HG03457 (cell line): Measurements from ENCODE around the gene MTHFD1.
A peak's percentile ranks its signal among the peaks of the same experiment; 100 is the strongest.

Experiments
- ATAC-seq: cut with Tn5 transposase; IDR thresholded peaks from one replicate; pipeline ENCODE4 v1.9.1; 2021; ENCODE audit warnings: moderate number of reproducible peaks; ENCODE audit not compliant: unreplicated experiment

MTHFD1 gene

DNA sequence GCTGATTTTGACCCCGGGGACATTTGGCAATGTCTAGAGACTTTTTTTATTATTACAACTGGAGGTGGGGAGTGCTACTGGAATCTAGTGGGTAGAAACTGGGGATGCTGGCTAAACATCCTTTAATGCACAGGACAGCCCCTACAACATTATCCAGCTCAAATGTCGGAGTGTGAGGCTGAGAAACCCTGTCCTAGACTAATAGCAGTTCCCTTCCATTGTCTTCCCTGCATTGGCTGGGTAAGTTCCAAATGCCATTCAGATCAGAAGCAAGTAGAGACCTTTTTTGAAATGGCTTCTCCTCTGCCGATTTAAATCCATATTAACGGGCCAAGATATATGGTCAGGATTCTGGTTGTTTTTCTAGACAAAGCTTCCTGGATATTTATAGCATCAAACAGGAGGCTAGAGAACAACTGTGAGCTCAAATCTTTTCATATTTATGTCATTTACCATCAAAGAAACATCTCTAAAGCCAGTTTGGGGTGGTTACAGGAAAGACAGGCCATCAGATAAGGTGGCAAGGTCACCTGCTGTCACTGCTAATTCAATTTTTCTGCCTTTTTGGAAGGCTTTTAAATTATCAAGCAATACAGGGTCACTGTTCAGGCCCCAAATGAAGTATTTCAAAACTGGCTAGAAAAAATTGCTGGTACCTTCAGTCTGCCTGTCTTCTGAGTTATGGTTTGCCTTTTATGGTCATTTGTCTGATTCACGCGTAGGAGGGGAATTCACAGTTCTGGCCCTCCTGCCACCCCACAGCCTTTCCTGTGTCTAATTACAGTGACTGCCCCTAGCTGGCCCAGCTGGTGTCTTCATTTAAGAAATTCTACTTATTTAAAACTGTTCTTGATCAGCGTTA, 57.1 kb downstream of the MTHFD1 start:
- ATAC-seq, result peak; percentile 84

DNA sequence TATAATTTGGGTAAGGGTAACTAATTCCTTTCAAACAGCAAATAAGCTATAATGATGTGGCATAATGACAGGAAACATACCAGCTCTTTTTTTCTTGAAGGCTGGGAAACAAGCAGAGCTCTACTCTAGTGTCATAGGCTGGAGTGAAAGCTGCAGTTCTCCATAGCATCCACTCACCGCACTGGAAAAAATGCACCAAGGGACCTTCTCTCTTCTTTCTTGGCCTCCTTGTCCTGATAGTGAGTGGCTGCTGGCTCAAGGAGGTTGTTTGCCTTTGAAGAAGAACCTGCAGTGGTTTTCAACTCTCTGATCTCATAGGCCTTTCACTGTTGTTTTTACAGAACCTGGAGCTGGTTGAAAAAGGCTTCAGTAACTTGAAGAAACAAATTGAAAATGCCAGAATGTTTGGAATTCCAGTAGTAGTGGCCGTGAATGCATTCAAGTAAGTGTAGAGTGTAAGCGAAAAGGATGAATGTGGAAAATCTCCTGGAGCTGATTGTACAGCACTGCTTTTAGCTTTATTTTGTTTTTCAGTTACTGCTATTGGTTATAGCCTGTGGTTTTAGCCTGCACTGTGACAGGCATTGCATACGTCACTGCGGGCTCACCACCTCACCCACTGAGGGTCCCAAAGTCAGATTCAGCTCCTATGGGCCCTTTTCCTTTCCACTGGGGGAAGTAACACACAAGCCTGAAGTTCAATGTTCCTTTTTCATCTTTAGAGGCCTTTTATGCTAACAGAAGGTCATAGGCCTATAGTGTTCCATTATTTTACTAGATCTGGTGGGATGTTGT, 59.9 kb downstream of the MTHFD1 start:
- no peak for ATAC-seq

DNA sequence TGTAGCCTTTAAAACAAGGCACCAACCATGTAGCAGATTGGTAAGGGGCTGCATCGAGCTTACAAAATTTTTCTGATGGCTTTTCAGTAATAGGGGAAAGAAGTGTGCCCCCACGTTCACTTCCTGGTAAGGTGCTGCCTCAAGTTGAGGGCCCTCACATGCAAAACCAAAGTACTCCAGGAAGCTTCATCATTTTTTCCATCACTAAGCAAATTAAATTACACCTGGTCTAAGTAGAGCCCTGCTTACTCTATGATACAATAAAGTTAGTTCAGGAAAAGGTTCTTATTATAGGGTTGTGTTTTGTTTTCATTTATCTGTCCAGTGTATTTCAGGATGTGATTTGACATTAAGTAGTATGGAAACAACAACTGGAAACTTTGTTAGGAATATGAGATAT, 62.1 kb downstream of the MTHFD1 start:
- no peak for ATAC-seq

DNA sequence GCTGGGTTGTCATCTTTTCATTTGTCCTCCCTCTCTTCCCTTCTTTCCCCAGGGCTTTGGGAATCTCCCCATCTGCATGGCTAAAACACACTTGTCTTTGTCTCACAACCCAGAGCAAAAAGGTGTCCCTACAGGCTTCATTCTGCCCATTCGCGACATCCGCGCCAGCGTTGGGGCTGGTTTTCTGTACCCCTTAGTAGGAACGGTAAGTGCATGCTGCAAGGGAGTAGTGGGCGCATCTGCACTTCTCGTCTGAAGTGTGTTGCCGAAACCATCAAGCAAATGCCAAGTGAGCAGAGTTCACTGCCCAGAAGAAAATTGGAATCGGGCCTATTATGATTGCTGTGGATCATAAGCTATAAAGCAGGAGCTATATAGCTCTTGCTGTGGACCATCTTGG, 66.5 kb downstream of the MTHFD1 start:
- no peak for ATAC-seq

DNA sequence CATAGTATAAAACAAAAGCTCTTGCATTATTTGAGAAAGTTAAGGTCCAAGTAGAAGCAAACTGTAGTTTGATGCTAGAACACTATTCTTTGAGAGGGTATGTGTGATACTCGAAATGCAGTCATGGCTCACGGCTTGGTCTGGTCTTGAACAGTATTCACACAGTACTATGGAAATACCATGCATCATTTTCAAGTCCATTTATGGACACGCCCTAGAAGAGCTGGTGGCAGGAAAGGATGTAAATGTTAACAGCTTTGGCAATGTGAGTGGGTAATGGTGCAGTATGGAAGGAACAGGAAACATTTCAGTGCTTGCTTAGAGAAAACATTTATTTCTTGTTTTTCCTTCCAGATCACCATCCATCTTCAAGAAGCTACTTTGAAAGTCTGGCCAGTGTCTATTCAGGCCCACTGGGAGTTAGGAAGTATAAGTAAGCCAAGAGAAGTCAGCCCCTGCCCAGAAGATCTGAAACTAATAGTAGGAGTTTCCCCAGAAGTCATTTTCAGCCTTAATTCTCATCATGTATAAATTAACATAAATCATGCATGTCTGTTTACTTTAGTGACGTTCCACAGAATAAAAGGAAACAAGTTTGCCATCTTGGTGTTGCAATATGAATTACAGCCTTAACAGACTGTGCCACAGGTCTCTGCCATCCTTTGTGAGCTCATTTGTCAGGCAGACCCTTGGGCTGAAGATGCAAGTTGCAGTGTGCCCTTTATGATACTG, 71.4 kb downstream of the MTHFD1 start:
- no peak for ATAC-seq

DNA sequence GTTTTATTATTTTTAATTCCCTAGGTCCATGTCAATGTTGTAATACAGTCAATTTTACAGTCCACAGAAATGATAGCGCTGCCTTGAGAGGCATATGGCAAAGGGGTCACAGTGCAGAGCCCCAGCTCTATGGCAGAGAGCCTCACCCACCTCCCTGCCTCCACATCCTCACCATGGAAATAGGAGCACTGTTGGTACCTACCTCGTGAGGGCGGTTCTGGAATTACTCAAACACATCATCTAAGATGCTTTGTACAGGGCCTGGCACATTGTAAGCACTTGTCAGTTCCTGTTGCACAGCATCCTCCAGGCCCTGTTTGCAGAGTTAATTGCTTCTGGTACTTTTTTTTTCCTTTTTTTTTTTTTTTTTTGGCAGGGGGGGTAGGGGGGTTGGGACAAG, 73.1 kb downstream of the MTHFD1 start:
- no peak for ATAC-seq

DNA sequence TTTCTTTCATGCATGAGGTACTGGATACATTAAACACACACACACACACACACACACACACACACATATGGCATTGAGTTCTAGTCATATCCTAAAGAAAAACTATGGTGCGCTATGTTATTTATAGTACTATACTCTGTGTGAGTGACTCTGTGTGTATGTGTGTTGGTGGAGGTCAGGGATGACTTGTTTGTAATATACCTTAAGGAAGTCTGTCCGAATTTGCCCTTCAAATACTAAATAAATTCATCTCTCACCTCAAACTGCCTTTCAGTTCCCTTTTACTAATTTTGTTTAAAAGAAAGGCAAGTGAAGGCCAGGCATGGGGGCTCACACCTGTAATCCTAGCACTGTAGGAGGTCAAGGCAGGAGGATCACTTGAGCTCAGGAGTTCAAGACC, 75.0 kb downstream of the MTHFD1 start:
- no peak for ATAC-seq

DNA sequence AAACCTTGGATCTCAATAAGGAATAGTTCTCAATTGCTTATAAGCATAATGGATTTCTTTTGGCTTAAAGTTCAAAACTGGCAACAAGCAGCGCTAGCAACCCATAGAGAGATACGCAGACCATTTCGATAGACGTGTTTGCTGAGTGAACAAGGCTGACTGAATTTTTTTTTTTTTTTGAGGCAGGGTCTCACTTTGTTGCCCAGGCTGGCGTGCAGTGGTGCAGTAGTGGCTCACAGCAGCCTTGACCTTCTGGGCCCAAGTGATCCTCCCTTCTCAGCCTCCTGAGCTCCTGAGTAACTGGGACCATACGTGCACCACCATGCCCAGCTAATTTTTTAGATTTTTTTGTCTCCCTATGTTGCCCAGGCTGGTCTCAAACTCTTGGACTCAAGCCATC, 75.7 kb downstream of the MTHFD1 start:
- ATAC-seq, result no peak

DNA sequence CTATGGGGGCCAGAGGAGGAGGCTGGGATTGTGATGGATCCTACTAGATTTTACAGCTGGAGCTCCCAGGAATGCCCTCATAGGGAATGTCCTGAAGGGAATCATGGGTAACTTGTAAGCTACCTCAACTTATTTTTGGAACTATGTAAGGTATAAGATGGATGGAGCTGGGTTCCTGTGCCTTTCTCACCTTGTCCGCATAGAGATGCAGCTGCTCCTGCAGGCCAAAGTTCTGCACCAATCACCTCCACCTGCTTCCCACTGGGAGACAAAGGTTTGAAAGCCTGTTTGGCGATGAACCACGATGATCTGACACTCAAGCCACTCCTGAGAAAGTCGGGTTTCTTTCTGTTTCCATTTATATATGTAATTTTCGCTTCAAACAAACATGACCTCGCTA, 76.5 kb downstream of the MTHFD1 start:
- no peak for ATAC-seq

DNA sequence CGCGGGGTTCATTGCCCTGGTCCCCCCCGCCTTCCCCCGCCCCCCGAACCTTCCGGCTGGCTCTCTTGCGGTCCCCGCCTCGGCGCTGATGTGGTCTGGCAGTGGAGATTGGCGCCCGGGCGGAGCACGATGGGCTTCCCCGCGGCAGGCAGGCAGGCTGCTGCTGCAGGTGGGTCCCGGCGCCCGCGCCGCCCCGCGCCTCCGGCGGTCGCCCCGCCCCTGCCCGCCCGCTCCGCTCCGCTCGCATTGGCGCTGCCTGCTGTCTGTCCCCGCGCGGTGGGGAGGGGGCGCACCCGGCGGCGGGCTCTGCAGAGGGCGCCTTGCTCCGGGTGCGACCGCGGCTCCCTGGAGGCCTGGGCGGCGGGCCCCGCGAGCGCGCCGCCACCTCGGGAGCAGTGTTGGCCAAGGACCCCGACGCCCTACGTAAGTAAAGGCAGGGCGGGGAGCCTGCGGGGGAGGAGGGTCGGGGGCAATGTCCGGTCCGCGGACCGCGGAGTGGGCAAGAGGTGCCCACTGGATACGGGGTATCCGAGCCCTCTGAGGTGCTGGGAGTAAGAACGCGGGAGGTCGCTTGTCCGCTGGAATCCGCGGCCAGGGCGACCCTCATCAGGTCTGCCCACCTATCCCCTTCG, 77.2 kb downstream of the MTHFD1 start, which contains the start of gene AKAP5:
AKAP5 (plus strand) TSS at position 309 of the 632 bp plus-strand sequence. CDS start 2,896 bp downstream, outside the sequence.
- ATAC-seq, result no peak

DNA sequence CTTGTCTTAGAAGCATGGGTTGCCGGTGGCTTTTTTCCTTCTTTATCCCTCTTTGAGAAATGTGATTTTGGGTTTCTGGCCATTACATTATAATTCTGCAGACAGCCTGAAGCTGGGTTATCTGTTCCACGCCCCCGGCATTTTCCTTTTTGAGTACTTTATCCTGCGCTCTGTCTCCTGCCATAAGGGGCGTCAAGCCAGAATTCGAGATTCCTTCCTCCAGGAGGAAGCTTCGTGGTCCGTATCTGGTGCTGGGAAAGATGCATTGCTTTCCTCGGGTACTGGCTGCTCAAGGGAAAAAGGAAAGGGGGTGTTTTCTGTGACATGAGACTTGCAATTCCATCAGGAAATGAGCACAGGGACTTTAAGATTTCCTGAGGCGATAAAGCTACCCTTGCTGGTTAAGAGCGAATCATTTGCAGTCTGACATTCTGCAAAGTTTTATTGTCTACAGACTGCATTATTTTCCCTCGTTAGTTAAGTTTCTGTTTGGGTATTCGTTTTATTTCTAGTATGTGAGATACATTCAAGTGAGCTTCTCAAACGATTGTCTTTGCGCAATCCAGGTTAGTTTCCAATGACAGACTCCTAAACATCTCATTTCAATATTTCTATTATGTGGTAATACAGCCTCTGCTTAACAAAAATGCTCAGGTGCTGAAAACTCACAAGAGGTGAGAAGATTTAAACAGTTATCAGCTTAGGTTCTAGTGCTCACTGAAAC, 77.8 kb downstream of the MTHFD1 start:
- ATAC-seq, result no peak

DNA sequence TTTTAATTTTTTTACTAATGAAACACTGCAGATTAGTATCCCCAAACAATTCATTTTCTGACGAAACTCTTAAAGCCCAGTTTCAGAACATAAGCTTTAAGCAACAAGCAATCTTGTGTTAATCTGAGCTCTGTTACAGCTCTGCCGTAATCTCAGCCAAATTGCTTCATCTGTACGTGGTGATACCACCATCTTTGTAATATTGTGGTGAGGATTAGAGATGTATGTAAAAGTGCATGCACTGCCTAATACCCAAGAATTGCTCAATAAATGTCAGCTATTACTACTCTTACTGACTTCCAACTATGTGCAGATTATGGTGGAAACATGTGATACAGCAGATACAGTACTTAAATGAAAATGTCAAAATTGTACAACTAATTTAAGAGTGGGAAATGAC, 78.9 kb downstream of the MTHFD1 start:
- ATAC-seq, result no peak

DNA sequence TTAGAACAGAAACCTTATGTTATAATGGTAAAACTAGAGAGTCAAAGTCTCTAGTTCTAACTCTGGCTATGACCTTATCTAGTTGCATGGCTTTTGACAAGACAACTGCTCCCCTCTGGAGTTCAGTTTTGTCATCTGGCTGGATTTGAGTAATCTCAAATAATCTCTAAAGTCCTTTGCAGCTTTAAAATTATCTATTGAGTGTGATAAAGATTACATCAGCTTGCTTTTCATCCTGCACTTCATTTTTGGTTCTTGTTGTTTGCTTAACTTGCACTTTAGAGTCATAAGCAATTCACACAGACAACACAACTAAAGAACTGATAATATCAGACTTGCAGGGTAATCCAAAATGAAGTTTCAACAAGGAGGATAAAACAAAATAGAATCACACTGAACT, 79.4 kb downstream of the MTHFD1 start:
- no peak for ATAC-seq

DNA sequence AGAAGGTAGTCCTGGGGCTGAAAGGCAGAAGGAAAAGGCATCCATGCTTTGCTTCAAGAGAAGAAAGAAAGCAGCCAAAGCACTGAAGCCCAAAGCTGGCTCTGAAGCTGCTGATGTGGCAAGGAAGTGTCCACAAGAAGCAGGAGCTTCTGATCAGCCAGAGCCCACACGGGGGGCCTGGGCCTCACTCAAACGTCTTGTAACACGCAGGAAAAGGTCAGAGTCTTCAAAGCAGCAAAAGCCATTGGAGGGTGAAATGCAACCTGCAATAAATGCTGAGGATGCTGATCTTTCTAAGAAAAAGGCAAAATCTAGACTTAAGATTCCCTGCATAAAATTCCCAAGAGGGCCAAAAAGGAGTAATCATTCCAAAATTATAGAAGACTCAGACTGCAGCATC, 80.3 kb downstream of the MTHFD1 start:
- ATAC-seq, result no peak

DNA sequence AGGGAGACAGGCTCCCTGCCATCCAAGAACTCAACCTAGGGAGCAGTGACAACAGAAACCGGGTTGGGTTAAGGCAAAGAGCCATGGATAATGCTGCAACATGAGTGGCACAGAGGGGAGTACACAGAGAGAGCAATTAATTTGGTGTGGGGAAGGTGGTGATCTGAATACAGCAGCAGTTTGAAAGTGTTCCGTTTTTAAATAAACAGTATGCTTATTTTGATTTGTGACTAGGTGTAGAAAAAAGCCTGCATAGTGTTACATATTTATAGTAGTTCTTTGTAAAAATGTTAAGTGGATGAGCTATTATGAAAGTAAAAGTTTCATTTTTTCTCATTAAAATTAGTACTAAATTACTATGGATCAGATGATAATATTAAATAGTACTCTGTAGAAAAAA, 85.9 kb downstream of the MTHFD1 start:
- ATAC-seq, result no peak

DNA sequence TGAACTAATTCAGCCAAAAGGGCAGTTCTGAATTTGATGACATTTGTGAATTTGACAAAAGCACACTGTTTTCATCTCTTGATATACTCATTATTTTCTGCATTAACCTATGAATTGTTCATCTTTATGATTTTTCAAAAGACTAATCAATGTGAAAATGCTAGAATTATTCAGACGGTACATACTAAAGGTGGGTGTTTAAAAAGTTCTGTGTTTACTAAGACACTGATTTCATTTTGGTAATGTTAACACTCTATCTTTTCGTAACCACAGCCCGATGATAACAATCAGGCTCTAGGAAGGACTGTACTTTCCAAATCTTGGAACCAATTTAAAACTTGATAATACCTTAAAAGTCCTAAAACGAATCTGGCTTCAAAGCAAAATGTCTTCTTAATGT, 86.5 kb downstream of the MTHFD1 start:
- no peak for ATAC-seq

DNA sequence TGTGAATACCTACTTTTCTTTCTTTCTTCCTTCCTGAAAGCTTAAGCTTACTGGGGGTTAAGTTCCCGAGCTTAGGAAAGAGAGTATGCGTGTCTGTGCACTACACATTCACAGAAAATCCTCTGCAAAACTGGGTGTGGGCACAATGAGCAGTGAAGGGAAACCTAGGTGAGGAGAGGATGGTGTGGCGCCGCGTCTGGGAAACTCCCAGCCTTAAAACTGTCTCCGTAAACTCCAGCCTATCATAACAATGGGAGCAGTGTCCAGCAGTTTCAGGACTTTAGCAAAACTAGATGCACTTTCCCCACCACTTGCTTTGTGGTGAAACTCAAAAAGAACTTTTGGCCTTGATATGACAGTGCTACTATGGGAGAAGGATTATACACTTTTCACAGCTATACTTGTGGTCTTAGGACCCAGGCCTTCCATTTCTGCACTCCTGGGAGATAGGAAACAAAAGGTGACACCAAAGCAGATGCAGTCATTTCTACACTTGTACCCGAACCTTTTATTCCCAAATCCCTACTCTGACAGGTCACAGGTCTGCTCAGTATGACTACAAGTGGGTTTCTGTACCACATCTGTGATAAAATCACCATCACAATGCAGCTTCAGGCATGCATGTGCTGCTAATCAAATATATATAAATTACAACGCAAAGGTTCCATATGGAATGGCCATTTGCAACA, 87.6 kb downstream of the MTHFD1 start:
- ATAC-seq, result no peak

DNA sequence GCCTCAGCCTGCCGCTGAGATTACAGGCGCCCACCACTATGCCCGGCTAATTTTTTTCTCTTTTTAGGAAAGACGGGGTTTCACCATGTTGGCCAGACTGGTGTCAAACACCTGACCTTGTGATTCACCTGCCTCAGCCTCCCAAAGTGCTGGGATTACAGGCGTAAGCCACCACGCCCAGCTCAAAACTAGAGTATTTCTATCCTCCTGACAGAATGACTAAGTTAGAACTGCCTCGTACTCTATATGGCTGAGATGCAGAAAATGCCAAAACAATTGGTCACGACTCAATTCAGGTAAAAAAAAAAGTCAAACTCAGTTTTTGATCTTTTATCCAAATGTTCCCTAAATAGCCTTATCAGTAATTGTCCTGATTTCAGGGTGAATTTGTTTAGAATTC, 88.3 kb downstream of the MTHFD1 start:
- no peak for ATAC-seq

DNA sequence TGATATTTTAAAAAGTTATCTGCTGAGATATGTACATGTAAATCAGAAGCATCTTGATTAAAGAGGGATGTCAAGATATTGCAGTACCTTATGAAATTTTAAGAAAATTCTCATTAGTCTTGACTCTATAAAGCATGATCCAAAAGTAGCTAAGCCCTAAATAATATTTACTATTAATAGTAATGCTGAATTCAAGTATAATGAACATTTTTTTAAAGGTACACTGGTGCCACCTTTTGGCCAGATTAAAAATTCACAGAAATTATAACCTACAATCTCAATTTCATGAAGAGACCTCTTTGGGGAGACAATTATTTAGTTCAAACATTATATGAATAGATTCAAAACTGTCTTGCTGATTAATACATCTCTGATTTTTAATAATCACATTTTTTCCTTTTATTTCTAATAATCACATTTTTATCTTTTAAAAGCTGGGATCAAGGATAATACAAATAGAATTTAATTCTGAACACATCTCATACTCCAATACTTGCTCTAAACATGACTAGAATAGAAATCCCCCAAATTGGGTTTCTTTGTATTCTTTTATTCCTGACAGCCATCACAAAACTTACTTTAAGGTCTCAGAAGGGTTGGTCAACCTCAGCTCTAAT, 90.6 kb downstream of the MTHFD1 start:
- ATAC-seq, result no peak
